GM18867 (cell line): ENCODE data around the gene CAPN7.
"Not testable (repeated sequence)": the region's sequence is repeated elsewhere in the genome, so short reads cannot be mapped to it uniquely, and the experiment has no call there.

Source experiments
- ATAC-seq: cut with Tn5 transposase; IDR thresholded peaks from one replicate; pipeline ENCODE4 v1.9.1; 2021; ENCODE audit warnings: mild to moderate bottlenecking, moderate library complexity; ENCODE audit not compliant: unreplicated experiment

The CAPN7 gene

GRCh38 chr3:15205934-15206661 lies at the start of gene CAPN7:
Gene CAPN7, plus strand, starts transcription at chr3:15206246. Its CDS starts 250 bp downstream, at chr3:15206496.
- peak; percentile 86 for ATAC-seq

GRCh38 chr3:15157441-15157840 lies 48.6 kb upstream of the CAPN7 start:
- no peak for ATAC-seq

- ATAC-seq, result no peak
Observed at GRCh38 chr3:15159501-15160136, 46.4 kb upstream of the CAPN7 start.

GRCh38 chr3:15160662-15161061 lies 45.4 kb upstream of the CAPN7 start:
- ATAC-seq, result no peak

- ATAC-seq, result no peak
Observed at GRCh38 chr3:15161133-15161532, 44.9 kb upstream of the CAPN7 start.

- not testable (repeated sequence) for ATAC-seq
Observed at GRCh38 chr3:15163656-15164055, 42.4 kb upstream of the CAPN7 start.

GRCh38 chr3:15164340-15164739 lies 41.7 kb upstream of the CAPN7 start:
- no peak for ATAC-seq

GRCh38 chr3:15165061-15165460 lies 41.0 kb upstream of the CAPN7 start:
- no peak for ATAC-seq

- not testable (repeated sequence) for ATAC-seq
Observed at GRCh38 chr3:15166391-15166790, 39.7 kb upstream of the CAPN7 start.

- no peak for ATAC-seq
Observed at GRCh38 chr3:15171096-15171495, 35.0 kb upstream of the CAPN7 start.

GRCh38 chr3:15172806-15173205 lies 33.2 kb upstream of the CAPN7 start:
- ATAC-seq, result no peak

- ATAC-seq, result no peak
Observed at GRCh38 chr3:15174953-15175352, 31.1 kb upstream of the CAPN7 start.

- no peak for ATAC-seq
Observed at GRCh38 chr3:15175605-15176004, 30.4 kb upstream of the CAPN7 start.

GRCh38 chr3:15180042-15180611 lies 25.9 kb upstream of the CAPN7 start:
- ATAC-seq, result peak; percentile 76

GRCh38 chr3:15181511-15181910 lies 24.5 kb upstream of the CAPN7 start:
- ATAC-seq, result no peak

GRCh38 chr3:15181963-15182362 lies 24.1 kb upstream of the CAPN7 start:
- no peak for ATAC-seq

GRCh38 chr3:15183011-15183410 lies 23.0 kb upstream of the CAPN7 start:
- no peak for ATAC-seq

- ATAC-seq, result no peak
Observed at GRCh38 chr3:15185404-15185803, 20.6 kb upstream of the CAPN7 start.

GRCh38 chr3:15186101-15186476 lies 20.0 kb upstream of the CAPN7 start:
- no peak for ATAC-seq

GRCh38 chr3:15186477-15187164 lies 19.4 kb upstream of the CAPN7 start:
- not testable (repeated sequence) for ATAC-seq

- ATAC-seq, result no peak
Observed at GRCh38 chr3:15197340-15198029, 8.6 kb upstream of the CAPN7 start.
